ENCODE data around the gene AKAP1.
"Not testable (repeated sequence)": the region's sequence is repeated elsewhere in the genome, so short reads cannot be mapped to it uniquely, and the experiment has no call there.

AKAP1 gene

DNA sequence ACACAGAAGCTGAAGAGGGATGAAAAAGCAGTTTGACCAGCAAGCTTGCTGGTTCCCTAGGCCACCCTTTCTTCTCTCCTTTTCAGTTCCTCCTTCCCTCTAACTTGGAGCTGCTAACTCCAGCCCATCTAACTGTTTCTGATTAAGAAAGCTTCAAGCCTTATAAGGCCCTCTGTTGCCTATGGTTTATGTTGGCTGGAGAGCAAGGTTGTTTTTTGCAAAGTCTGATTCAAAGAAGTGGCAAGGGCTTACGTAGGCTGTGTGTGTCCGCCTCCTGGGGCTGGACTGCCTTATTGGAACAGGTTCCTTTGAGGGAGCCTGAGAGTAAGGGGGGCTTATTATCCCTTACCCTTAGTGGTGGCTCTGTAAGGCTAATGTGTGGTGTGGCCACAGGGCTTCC lies 7.1 kb downstream of the AKAP1 start:
- DNase-seq (ENCODE audit: low read depth), result peak; percentile 75
- no peak overlapping the region for H3K4me3 ChIP-seq (ENCODE audit: low read depth, low read length)
- no peak for TF ChIP-seq CTCF (conservative IDR thresholded peaks at IDR 0.05; ENCODE audit: low read depth, low read length)

GRCh38 chr17:57092779-57093178 lies 7.7 kb downstream of the AKAP1 start:
- DNase-seq (ENCODE audit: low read depth), result no peak
- H3K4me3 ChIP-seq (ENCODE audit: low read depth, low read length), result no peak overlapping the region
- TF ChIP-seq CTCF (conservative IDR thresholded peaks at IDR 0.05; ENCODE audit: low read depth, low read length), result no peak

- no peak overlapping the region for H3K4me3 ChIP-seq (ENCODE audit: low read depth, low read length)
- DNase-seq (ENCODE audit: low read depth), result no peak
- no peak for TF ChIP-seq CTCF (conservative IDR thresholded peaks at IDR 0.05; ENCODE audit: low read depth, low read length)
Measured at GRCh38 chr17:57096472-57097202, 11.6 kb downstream of the AKAP1 start.

GRCh38 chr17:57097832-57098421 lies 12.9 kb downstream of the AKAP1 start:
- TF ChIP-seq CTCF (conservative IDR thresholded peaks at IDR 0.05; ENCODE audit: low read depth, low read length), result no peak
- DNase-seq (ENCODE audit: low read depth), result peak; percentile 72
- H3K4me3 ChIP-seq (ENCODE audit: low read depth, low read length), result no peak overlapping the region

- no peak overlapping the region for H3K4me3 ChIP-seq (ENCODE audit: low read depth, low read length)
- DNase-seq (ENCODE audit: low read depth), result no peak
- no peak for TF ChIP-seq CTCF (conservative IDR thresholded peaks at IDR 0.05; ENCODE audit: low read depth, low read length)
Measured at GRCh38 chr17:57099165-57099564, 14.1 kb downstream of the AKAP1 start.

- no peak overlapping the region for H3K4me3 ChIP-seq (ENCODE audit: low read depth, low read length)
- DNase-seq (ENCODE audit: low read depth), result no peak
- TF ChIP-seq CTCF (conservative IDR thresholded peaks at IDR 0.05; ENCODE audit: low read depth, low read length), result no peak
Measured at GRCh38 chr17:57102122-57102521, 17.1 kb downstream of the AKAP1 start.

- not testable (repeated sequence) for H3K4me3 ChIP-seq (ENCODE audit: low read depth, low read length); DNase-seq (ENCODE audit: low read depth)
Measured at GRCh38 chr17:57102660-57103059, 17.6 kb downstream of the AKAP1 start.

Measured in choroid plexus epithelial cell (primary cell).